Muscle layer of colon (tissue), 2 donors: ENCODE data around the gene DDTL.
A peak's percentile ranks its signal among the peaks of the same experiment; 100 is the strongest.
"Not testable (repeated sequence)": the region's sequence is repeated elsewhere in the genome, so short reads cannot be mapped to it uniquely, and the experiment has no call there.

Experiments used
- H3K27ac ChIP-seq: one replicate; pipeline ENCODE4 v1.7.0; 2013; ENCODE audit warnings: low read depth, mild to moderate bottlenecking, low read length, moderate library complexity
- H3K27me3 ChIP-seq, 2 donors: one replicate each; pipeline ENCODE4 v1.7.0; 2013; ENCODE audit warnings: low read length in 2 of 2, mild to moderate bottlenecking in 2 of 2; ENCODE audit not compliant: insufficient read depth in 2 of 2, control insufficient read depth in 1 of 2
- H3K36me3 ChIP-seq: one replicate; pipeline ENCODE4 v1.7.0; 2013; ENCODE audit warnings: mild to moderate bottlenecking, low read length; ENCODE audit not compliant: insufficient read depth
- H3K4me1 ChIP-seq: one replicate; pipeline ENCODE4 v1.7.0; 2013; ENCODE audit warnings: mild to moderate bottlenecking, low read length; ENCODE audit not compliant: insufficient read depth
- H3K4me3 ChIP-seq, 2 donors: one replicate each; pipeline ENCODE4 v1.7.0; 2013; ENCODE audit warnings: low read length in 2 of 2, low read depth in 1 of 2, mild to moderate bottlenecking in 1 of 2, moderate library complexity in 1 of 2
- H3K9ac ChIP-seq: one replicate; pipeline ENCODE4 v1.7.0; 2013; ENCODE audit warnings: low read length
- H3K9me3 ChIP-seq: one replicate; pipeline ENCODE4 v1.7.0; 2013; ENCODE audit warnings: mild to moderate bottlenecking, low read length
- donor health status: abdominal sarcoma.
- donor health status: Adenocarcinoma of cecum.

DDTL gene

DNA sequence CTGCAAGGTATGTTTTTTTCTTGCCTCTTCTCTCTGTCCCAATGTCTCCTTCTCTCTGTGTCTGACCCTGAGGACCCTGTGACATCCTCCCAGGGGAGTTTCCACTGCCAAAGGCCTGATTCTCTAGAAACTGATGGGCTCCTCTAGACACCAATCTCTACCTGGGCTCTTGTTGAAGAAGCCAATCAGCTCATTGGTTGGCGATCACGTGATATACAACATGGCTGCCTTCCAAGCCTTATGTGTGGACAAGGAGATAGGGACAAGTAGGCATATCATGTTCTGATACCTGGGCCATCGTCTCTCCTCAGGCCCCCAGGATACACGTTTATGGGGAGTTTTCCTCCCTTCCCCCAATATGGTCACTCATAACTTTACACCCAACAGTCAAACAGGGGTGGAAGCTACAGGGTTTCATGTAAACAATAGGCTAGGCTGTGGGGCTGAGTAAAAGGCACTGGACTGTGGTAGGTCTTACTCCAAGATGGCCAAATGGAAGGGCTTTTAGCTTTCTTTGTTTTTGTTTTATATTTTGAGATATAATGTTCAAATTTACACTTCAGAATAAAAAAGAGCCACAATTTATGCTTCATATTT, 27.0 kb downstream of the DDTL start:
- H3K27ac ChIP-seq, H3K9ac ChIP-seq, H3K4me3 ChIP-seq, H3K27me3 ChIP-seq, H3K36me3 ChIP-seq, H3K9me3 ChIP-seq, H3K4me1 ChIP-seq: not testable (repeated sequence)

- no peak overlapping the region for H3K9ac ChIP-seq
- H3K9me3 ChIP-seq, result no peaks in the 10 kb centered on the region
- no peaks in the 10 kb centered on the region for H3K4me1 ChIP-seq
- no peaks in the 10 kb centered on the region for H3K27me3 ChIP-seq
- H3K36me3 ChIP-seq, result no peaks in the 10 kb centered on the region
- H3K27ac ChIP-seq, result no peak overlapping the region
- no peak overlapping the region for H3K4me3 ChIP-seq
Observed at GRCh38 chr22:23997092-23997491, 30.4 kb downstream of the DDTL start.

DNA sequence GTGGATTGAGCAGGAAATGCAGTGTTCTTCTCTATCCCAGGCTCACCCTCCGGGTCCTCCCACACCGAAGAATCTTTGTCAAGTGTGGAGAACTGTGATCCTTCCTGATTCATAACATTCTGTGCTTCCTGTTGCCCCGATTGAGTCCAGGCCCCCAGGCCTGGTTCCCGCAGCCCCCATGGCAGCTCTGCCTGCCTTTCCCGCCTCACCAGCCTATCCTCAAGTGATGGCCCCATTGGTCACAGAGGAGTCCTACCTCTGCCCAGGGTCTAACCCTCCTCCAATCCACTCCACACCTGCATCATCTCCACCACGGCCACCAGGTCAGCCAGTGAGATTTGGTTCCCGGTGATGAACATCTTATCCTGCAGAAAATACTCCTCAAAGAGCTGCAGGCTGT, 33.1 kb downstream of the DDTL start:
- H3K4me1 ChIP-seq, H3K4me3 ChIP-seq, H3K9me3 ChIP-seq, H3K27ac ChIP-seq, H3K27me3 ChIP-seq, H3K36me3 ChIP-seq, H3K9ac ChIP-seq: not testable (repeated sequence)

- H3K36me3 ChIP-seq, result no peaks in the 10 kb centered on the region
- H3K27me3 ChIP-seq, result no peaks in the 10 kb centered on the region
- H3K9ac ChIP-seq, result no peak overlapping the region
- no peak overlapping the region for H3K4me3 ChIP-seq
- no peak overlapping the region for H3K27ac ChIP-seq
- H3K4me1 ChIP-seq, result peaks cover 11% of the 10 kb centered on the region
- no peaks in the 10 kb centered on the region for H3K9me3 ChIP-seq
Observed at GRCh38 chr22:24001314-24001713, 34.6 kb downstream of the DDTL start.

GRCh38 chr22:24002272-24002671, 35.6 kb downstream of the DDTL start:
- Histone ChIP-seq H3K27me3 (no peaks in the 10 kb centered on the region), H3K9me3 (no peaks in the 10 kb centered on the region), H3K36me3 (no peaks in the 10 kb centered on the region), H3K4me3 (no peak overlapping the region), H3K9ac (no peak overlapping the region), H3K27ac (no peak overlapping the region), H3K4me1 (peaks cover 11% of the 10 kb centered on the region)

- Histone ChIP-seq H3K9me3 (no peaks in the 10 kb centered on the region), H3K4me3 (no peak overlapping the region), H3K27ac (no peak overlapping the region), H3K9ac (no peak overlapping the region), H3K4me1 (peaks cover 11% of the 10 kb centered on the region), H3K36me3 (no peaks in the 10 kb centered on the region), H3K27me3 (no peaks in the 10 kb centered on the region)
Observed at GRCh38 chr22:24002851-24003250, 36.2 kb downstream of the DDTL start.

- H3K4me1 ChIP-seq, result peaks cover 11% of the 10 kb centered on the region
- H3K27ac ChIP-seq, result no peak overlapping the region
- no peak overlapping the region for H3K9ac ChIP-seq
- no peaks in the 10 kb centered on the region for H3K36me3 ChIP-seq
- H3K4me3 ChIP-seq, result no peak overlapping the region
- no peaks in the 10 kb centered on the region for H3K9me3 ChIP-seq
- H3K27me3 ChIP-seq, result no peaks in the 10 kb centered on the region
Observed at GRCh38 chr22:24003887-24004286, 37.2 kb downstream of the DDTL start.

DNA sequence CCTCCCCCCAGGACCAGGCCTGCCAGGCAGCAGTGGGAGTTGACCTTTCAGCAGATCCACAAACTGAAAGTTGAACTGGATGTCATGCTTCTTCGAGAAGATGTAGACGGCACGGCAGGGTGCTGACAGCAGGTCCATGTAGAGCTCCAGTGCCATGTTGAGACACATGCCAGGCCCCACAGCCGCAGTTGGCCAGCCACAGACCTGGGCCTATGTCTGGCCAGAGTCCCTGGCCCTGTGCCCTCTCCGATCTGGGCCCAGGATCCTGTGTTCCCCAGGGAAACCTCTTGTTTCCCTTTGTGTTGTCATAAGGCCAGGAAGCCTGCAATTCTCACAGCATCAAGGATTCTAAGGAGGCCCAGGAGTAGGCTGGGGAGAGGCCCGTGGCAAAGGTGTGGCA, 38.5 kb downstream of the DDTL start, which contains the start of gene GSTT4:
Gene GSTT4, minus strand, starts transcription at position 253 of the 400 bp plus-strand sequence. Its CDS starts 97 bp downstream, at position 156.
- Histone ChIP-seq H3K27ac (peak within 1 kb of the TSS; percentile 3), H3K27me3 (no peaks in the 10 kb centered on the region), H3K4me3 (no peak within 1 kb of the TSS), H3K9me3 (no peaks in the 10 kb centered on the region), H3K9ac (no peak within 1 kb of the TSS), H3K4me1 (peaks cover 11% of the 10 kb centered on the region), H3K36me3 (no peaks in the 10 kb centered on the region)

GRCh38 chr22:24006207-24006913, 39.7 kb downstream of the DDTL start:
- no peak overlapping the region for H3K27ac ChIP-seq
- H3K9ac ChIP-seq, result no peak overlapping the region
- no peaks in the 10 kb centered on the region for H3K27me3 ChIP-seq
- no peaks in the 10 kb centered on the region for H3K9me3 ChIP-seq
- no peaks in the 10 kb centered on the region for H3K36me3 ChIP-seq
- H3K4me3 ChIP-seq, result no peak overlapping the region
- peaks cover 11% of the 10 kb centered on the region for H3K4me1 ChIP-seq

DNA sequence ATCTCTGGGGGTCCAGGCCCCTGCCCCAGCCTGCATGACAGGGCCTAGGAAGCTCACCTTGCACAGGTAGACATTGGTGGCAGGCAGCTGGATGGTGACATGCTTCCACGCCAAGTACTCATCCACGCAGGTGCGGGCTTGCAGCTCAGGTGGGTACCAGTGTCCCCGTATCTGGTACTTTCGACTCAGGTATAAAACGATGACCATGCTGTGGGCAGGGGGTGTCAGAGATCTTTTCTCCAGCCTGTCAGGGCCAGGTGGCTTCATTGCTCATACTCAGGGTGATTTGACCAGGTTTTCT, 40.2 kb downstream of the DDTL start:
- Histone ChIP-seq H3K27me3 (no peaks in the 10 kb centered on the region), H3K9me3 (no peaks in the 10 kb centered on the region), H3K4me1 (peaks cover 11% of the 10 kb centered on the region), H3K4me3 (no peak overlapping the region), H3K9ac (no peak overlapping the region), H3K27ac (no peak overlapping the region), H3K36me3 (no peaks in the 10 kb centered on the region)

DNA sequence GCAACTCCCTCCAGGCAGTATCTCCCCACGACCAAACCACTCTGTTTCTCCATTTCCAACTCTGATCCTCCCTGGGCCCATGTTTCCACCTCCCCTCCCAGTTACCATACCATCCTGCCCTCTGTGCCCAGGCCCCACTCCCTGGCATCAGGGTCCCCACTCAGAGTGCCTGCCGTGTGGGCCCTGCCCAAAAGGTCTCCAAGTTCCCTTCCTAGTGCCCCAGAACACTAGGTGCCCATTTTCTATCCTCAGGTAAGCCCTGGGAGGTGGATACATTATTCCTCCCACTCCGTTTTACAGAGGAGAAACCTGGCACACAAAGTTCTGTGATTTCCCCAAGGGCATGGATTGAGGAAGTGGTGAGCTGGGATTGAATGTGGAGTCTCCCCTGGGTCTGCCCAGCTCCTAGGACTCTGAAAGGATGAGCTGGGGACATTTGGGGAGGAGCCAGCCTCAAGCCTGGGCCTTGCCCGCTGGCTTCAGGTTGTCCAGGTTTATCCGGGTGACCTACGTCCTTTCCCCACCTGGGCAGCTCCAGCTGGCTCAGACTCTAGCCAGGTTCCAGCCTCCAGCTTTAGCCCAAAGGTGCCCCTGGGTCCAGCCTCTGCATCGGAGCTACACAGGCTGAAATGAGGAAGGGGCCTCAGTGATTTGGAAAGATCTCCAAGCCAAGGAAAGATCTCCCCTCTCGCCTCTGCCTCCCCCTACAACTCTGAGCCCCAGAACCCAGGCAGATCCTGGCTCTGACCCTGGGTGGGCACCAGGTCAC, 40.7 kb downstream of the DDTL start:
- no peak overlapping the region for H3K9ac ChIP-seq
- no peaks in the 10 kb centered on the region for H3K9me3 ChIP-seq
- no peak overlapping the region for H3K27ac ChIP-seq

GRCh38 chr22:24008022-24008283, 41.3 kb downstream of the DDTL start:
- H3K4me3 ChIP-seq, result no peak overlapping the region
- H3K27me3 ChIP-seq, result no peaks in the 10 kb centered on the region
- no peak overlapping the region for H3K27ac ChIP-seq
- no peaks in the 10 kb centered on the region for H3K9me3 ChIP-seq
- H3K36me3 ChIP-seq, result no peaks in the 10 kb centered on the region
- H3K9ac ChIP-seq, result no peak overlapping the region
- H3K4me1 ChIP-seq, result peaks cover 15% of the 10 kb centered on the region

More for the DNA sequence above, 40.7 kb downstream of the DDTL start:
- Histone ChIP-seq H3K36me3 (no peaks in the 10 kb centered on the region), H3K27me3 (no peaks in the 10 kb centered on the region), H3K4me1 (peaks cover 14% of the 10 kb centered on the region), H3K4me3 (no peak overlapping the region)
